Thoracic aorta (tissue), 2 donors: Measurements from ENCODE around the gene CATSPERZ. TPM values are rescaled to one million over a fixed set of nuclear protein-coding genes. Genes with fewer than 3 reads are reported as not detected.
A peak's percentile ranks its signal among the peaks of the same experiment; 100 is the strongest.

Experiments used
- ATAC-seq: fragments of 150-250 bp; one replicate; pipeline ENCODE4 v1.8.0; 2017; ENCODE audit warnings: low read depth; ENCODE audit not compliant: insufficient number of reproducible peaks, low FRiP score
- DNase-seq: peaks from one replicate; pipeline ENCODE4 v3.0.0-alpha.2; 2020; ENCODE audit warnings: low spot score
- H3K27ac ChIP-seq, 2 donors: fragments of 200-600 bp; sonication (generic); 1 replicate in 1 of 2; 2 replicates in 1 of 2; pipeline ENCODE4 v1.5.1; 2016; ENCODE audit warnings: mild to moderate bottlenecking in 2 of 2, moderate library complexity in 2 of 2
- H3K27me3 ChIP-seq: fragments of 200-600 bp; sonication (generic); replicated peaks from 2 replicates; pipeline ENCODE4 v1.6.0; 2016; ENCODE audit warnings: mild to moderate bottlenecking; ENCODE audit not compliant: insufficient read depth
- H3K36me3 ChIP-seq: fragments of 200-600 bp; sonication (generic); one replicate; pipeline ENCODE4 v1.5.1; 2016
- H3K4me1 ChIP-seq, 2 donors: fragments of 200-600 bp; sonication (generic); 1 replicate in 1 of 2; 2 replicates in 1 of 2; pipeline versions ENCODE4 v1.5.1 to v1.6.0; 2016; ENCODE audit warnings: low read depth in 2 of 2, mild to moderate bottlenecking in 1 of 2; ENCODE audit not compliant: control insufficient read depth in 1 of 2
- H3K4me3 ChIP-seq: fragments of 200-600 bp; sonication (generic); 2 replicates; pipeline ENCODE4 v1.5.1; 2016; ENCODE audit warnings: mild to moderate bottlenecking
- H3K9me3 ChIP-seq: fragments of 200-600 bp; sonication (generic); 2 replicates; pipeline ENCODE4 v1.5.1; 2016
- CTCF ChIP-seq: fragments of 200-600 bp; sonication (generic); IDR thresholded peaks from one replicate; pipeline ENCODE4 v1.5.1; 2019; ENCODE audit warnings: antibody characterized with exemption
- total RNA-seq, 2 donors: library from RNA; depleted of rRNA; stranded (reverse); fragments of >200 nt; gene quantifications; one replicate each; pipeline versions ENCODE4 v1.1.0 to v1.2.3, GENCODE V29; 2016

Gene CATSPERZ
- total RNA-seq, 2 donors from 2014 or later = not detected

- Histone ChIP-seq H3K4me3 (peak overlapping the region; percentile 61), H3K36me3 (no peaks in the 10 kb centered on the region), H3K27me3 (peaks cover 16% of the 10 kb centered on the region), H3K27ac (no peak overlapping the region), H3K4me1 (peaks cover 15 to 24% of the 10 kb centered on the region in 2 donors), H3K9me3 (no peaks in the 10 kb centered on the region)
- ATAC-seq (no peak), DNase-seq (no peak)
- TF ChIP-seq CTCF = no peak
These were observed 8.3 kb upstream of the CATSPERZ start for GRCh38 chr11:64291752-64292459.

- peak overlapping the region; percentile 61 for H3K4me3 ChIP-seq
- H3K36me3 ChIP-seq = no peaks in the 10 kb centered on the region
- peaks cover 15 to 19% of the 10 kb centered on the region in 2 donors for H3K4me1 ChIP-seq
- no peaks in the 10 kb centered on the region for H3K9me3 ChIP-seq
- ATAC-seq = no peak
- H3K27ac ChIP-seq = no peak overlapping the region
- DNase-seq = no peak
- no peak for TF ChIP-seq CTCF
- H3K27me3 ChIP-seq = peaks cover 21% of the 10 kb centered on the region
These were observed 7.5 kb upstream of the CATSPERZ start for GRCh38 chr11:64292460-64293254.

- peaks cover 30% of the 10 kb centered on the region for H3K27me3 ChIP-seq
- no peak for TF ChIP-seq CTCF
- H3K36me3 ChIP-seq = no peaks in the 10 kb centered on the region
- H3K9me3 ChIP-seq = no peaks in the 10 kb centered on the region
- ATAC-seq (no peak), DNase-seq (no peak)
- peaks cover 19 to 28% of the 10 kb centered on the region in 2 donors for H3K4me1 ChIP-seq
- H3K27ac ChIP-seq = no peak overlapping the region
- H3K4me3 ChIP-seq = no peak overlapping the region
These were observed 5.4 kb upstream of the CATSPERZ start for GRCh38 chr11:64294774-64295173.

GRCh38 chr11:64295760-64296159 lies 4.4 kb upstream of the CATSPERZ start:
- Histone ChIP-seq H3K27me3 (peaks cover 30% of the 10 kb centered on the region), H3K4me3 (no peak overlapping the region), H3K9me3 (no peaks in the 10 kb centered on the region), H3K27ac (no peak overlapping the region), H3K4me1 (peaks cover 26 to 38% of the 10 kb centered on the region in 2 donors), H3K36me3 (no peaks in the 10 kb centered on the region)
- TF ChIP-seq CTCF = no peak
- ATAC-seq (no peak), DNase-seq (no peak)

- ATAC-seq (no peak), DNase-seq (no peak)
- no peak for TF ChIP-seq CTCF
- Histone ChIP-seq H3K27me3 (peaks cover 30% of the 10 kb centered on the region), H3K4me3 (no peak overlapping the region), H3K27ac (no peak overlapping the region), H3K9me3 (no peaks in the 10 kb centered on the region), H3K36me3 (no peaks in the 10 kb centered on the region), H3K4me1 (peaks cover 27 to 41% of the 10 kb centered on the region in 2 donors)
These were observed 3.9 kb upstream of the CATSPERZ start for GRCh38 chr11:64296236-64296635.
